Measurements from ENCODE around the gene NDNF.

Gene NDNF, protein sequence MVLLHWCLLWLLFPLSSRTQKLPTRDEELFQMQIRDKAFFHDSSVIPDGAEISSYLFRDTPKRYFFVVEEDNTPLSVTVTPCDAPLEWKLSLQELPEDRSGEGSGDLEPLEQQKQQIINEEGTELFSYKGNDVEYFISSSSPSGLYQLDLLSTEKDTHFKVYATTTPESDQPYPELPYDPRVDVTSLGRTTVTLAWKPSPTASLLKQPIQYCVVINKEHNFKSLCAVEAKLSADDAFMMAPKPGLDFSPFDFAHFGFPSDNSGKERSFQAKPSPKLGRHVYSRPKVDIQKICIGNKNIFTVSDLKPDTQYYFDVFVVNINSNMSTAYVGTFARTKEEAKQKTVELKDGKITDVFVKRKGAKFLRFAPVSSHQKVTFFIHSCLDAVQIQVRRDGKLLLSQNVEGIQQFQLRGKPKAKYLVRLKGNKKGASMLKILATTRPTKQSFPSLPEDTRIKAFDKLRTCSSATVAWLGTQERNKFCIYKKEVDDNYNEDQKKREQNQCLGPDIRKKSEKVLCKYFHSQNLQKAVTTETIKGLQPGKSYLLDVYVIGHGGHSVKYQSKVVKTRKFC

DNA sequence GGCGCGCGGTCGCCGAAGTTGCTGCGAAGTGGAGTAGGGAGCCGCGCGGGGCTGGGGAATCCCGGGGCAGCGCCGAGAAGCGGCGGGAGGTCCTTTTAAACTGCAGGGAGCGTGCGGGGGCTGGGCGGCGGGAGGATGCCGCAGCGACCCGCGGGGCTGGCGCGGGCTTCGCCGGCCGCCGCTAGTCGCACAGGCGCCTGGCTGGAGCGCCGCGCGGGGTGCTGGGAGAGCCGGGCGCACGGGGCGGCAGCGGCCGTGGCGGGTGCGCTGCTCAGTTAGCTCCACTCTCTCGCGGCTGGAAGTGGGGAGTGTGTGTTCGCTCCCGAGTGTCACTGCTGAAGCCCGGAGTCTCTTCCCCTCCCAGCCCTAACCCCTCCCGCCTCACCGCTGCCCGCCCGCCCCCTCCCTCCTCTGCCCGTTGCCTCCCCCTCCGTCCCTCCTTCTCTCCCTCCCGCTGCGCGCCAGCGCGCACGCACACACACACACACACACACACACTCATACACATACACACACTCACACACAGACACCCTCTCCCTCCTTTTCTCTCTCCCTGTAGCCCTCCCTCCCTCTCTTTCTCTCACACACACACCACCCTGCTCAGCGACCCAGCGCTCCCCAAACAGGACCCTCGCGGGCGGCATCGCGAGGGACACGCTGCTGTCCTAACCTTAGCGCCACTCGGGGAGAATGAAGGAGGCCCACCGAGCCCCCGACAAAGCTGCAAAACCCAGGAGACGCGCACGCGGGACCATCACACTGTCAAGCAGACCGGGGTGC is at the start of gene NDNF:
Gene NDNF, minus strand, starts transcription at position 312 of the 780 bp plus-strand sequence. CDS start 26,698 bp downstream, outside the sequence.
- in situ Hi-C loops (cut with MboI; ENCODE audit: low sequenced_read_pairs): no loop called here

DNA sequence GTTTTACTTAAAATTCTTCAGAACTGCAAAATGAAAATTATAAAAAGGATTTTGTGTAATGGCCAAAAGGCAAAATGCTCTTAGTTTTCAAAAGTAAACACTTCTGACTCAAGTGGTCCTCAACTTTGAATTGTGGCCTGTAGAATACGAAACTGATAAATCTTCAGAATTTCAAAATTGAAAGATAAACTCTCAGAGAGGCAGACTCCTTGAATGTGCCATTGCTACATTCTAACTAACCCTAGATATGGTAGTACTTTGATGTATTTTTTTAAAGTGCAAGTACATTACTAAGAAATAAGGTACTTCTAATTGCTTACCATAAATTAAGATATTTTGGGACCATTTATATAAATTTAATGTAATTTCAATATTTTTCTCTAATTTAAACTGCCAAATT is 47.4 kb upstream of the NDNF start:
- in situ Hi-C loops (cut with MboI; ENCODE audit: low sequenced_read_pairs): no loop called here

DNA sequence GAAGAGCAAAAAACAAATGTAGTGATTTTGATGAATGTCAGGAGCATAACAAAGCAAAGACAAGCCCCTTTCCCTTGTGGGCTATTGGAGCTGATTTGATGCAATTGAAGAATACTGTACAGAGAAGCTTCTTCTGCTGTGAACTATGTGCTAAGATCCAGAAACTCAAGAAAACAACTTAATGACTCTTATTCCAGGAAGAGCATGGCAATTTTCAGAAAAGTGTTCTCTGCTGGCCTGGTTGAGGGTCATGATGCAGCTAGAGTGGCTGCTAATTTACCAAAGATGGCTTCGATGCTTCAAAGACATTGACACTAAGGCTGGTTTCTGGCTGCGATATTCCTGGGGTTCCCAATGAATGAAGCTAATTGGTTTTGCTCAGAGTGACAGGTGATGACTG is 46.0 kb upstream of the NDNF start:
- in situ Hi-C loops (cut with MboI; ENCODE audit: low sequenced_read_pairs): no loop called here

DNA sequence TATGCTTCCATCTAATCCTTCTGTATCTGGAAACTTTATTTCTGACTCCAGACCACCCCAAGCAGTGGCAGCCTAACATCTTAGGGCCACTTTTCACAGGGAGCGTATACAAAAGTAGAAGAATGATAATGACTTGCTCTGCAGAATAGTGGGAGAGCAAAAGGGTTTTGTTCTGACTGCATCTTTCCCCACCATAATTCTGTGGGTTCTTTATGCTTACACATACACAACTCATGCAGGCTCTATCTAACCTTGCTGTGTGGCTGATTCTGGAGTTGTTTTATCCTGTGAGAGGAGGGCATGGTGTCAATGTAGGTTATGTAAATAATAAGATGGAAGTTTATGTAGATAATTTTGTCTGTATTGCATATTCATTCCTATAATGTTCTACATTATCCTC is 42.4 kb upstream of the NDNF start:
- in situ Hi-C loops (cut with MboI; ENCODE audit: low sequenced_read_pairs): no loop called here

DNA sequence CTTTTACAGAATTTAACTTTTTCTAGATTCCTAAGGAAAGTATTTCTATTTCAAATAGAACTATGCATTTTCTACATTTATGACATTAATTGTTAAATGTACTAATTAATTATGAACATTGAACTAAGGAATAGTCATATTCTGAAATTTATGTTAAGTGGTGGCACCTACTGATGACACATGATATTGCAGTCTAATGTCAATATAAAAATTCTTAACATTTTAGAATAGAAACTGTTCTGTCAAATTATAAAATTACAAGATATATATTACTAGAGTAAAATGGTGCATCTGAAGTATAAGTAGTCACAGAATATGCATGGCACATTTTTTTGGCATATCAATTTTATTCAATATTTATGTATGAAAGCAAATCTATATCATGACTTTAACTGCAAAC is 40.2 kb upstream of the NDNF start:
- in situ Hi-C loops (cut with MboI; ENCODE audit: low sequenced_read_pairs): no loop called here

DNA sequence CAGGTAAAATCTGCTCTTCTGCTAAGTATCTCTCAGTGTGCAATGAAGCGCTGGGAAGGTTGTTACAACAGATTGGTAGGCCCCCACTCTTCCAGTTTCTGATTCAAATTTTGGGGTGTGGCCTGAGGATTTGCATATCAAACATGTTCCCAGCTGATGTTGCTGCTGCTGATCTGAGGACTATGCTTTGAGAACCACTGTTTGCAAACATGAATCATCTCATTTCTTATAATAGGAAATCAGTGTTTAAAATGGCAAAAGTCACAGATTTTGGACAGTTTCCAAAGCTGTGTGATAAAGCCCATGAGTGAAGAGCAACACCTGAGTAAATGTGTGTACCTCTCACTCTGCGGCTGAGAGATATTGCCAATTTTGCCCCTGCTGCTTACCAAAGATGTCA is 36.2 kb upstream of the NDNF start:
- in situ Hi-C loops (cut with MboI; ENCODE audit: low sequenced_read_pairs): no loop called here

DNA sequence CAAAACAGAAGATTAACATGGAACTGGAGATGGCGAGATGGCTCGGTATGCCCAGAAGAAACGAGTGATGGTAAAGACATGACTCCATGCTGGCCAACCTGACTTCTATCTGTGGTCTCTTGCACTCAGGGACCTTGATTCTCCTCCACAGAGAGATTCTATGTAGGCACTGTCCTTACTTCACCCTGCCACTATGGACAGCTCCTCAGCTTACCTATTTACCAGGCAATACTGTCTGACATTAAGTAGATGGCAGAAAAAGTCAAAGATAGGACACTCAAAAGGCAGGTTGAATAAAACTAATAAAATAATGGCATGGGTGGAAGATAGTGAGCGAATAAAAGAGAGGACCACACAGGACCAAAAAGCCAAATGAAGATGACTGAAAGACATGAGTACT is 35.2 kb upstream of the NDNF start:
- in situ Hi-C loops (cut with MboI; ENCODE audit: low sequenced_read_pairs): no loop called here

DNA sequence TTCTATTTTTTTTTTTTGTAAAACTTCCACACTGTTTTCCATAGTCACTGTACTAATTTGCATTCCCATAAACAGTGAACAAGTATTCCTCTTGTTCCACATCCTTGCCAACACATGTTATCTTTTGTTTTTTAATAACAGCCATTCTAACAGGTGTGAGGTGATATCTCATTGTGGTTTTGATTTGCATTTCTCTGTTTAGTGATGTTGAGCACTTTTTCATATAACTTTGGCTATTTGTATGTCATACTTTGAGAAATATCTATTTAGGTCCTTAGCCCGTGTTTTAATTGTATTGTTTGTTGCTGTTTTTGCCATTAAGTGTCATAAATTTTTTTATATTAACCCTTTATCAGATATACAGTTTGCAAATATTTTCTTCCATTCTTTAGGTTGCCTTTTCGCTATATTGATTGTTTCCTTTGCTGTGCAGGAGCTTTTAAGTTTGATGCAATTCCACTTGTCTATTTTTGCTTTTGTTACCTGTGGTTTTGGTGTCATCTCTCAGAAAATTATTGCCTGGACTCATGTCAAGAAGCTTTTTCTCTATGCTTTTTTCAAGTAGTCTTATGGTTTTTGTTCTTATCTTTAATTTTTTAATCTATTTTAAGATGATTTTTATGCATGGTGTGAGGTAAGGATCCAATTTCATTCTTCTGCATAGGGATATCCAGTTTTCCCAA is 27.9 kb upstream of the NDNF start:
- in situ Hi-C loops (cut with MboI; ENCODE audit: low sequenced_read_pairs): no loop called here

DNA sequence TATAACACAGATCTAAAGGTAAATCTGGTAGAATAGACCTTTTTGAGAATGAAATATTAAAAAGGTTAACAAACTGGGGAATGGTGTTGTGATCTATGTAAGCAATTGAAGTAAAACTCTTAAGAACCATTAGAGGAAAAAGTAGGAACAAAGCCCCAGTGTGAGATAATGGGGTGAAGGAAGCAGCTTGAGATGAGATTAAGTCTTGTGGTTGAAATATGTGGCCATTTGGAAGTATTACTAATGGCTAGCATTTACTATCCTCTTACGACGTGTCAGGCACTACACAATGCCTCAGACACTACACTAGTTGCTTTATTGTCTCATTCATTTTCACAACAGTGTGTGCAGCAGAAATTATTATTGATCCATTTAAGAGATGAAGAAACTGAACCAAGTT is 25.9 kb upstream of the NDNF start:
- in situ Hi-C loops (cut with MboI; ENCODE audit: low sequenced_read_pairs): no loop called here

DNA sequence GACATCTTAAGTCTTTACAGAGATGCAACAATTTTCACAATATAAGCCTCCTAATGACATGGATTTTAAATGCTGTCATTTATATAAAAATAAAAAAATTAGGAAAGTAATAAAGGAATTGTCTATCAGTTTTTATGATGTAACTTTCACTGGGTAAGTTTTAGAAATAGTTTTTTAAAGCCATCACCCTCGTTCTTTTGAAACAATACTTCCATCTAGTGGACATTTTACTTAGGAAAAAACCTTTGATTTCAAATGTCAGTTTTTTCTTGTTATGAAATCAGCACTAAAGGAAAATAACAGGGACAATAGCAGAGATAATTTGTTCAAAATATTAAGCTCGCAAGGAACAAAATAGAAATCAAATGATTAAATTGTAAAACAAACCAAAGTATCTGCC is 24.3 kb upstream of the NDNF start:
- in situ Hi-C loops (cut with MboI; ENCODE audit: low sequenced_read_pairs): no loop called here

DNA sequence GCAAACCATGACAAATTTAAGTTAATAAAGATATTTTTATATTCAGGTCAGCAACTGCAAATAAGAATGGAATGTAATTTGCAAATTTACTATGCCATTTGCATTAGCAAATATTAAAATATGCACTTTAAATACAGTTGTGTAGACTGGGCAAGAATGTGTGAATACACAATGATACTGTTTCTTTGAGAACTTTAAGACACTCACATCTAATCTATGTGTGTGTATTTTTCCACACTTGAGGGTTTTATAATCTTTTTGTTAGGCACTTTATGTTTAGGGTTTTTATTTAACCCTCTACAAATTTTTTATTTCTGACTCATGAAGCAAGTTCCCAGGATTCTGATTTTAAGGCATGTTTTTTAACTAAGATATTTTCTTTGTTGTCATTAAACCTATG is 23.9 kb upstream of the NDNF start:
- in situ Hi-C loops (cut with MboI; ENCODE audit: low sequenced_read_pairs): no loop called here

DNA sequence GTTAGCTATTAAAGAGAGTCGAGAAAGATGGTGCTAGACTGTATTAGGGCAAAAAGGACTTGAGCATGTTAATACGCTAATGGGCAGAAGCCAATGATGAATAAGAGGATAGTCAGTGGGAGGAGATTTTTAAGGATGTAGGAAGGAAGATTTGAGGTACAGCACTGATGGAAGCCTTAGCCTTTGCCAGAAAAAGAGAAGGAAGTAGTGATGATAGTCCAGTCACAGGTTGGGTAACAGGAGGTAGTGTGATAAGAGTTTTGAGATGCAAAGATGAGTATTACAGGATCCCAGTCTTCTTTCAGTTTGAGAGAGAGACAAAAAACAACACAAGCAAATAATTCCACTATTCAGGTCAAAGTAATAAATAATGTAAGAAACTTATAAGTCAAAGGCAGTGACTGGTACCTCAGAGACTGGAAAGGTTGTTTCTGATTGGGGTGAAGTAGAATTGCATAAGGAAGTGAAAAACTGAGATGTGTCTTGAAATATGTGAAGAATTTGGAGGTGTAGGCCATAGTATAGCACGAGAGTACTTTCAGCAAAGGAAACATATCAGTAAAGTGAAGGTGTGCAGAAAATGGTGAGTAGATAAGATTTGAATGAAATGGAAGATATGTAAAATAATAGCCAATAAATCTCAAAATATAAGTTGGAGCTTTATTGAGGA is 22.1 kb upstream of the NDNF start:
- in situ Hi-C loops (cut with MboI; ENCODE audit: low sequenced_read_pairs): no loop called here

DNA sequence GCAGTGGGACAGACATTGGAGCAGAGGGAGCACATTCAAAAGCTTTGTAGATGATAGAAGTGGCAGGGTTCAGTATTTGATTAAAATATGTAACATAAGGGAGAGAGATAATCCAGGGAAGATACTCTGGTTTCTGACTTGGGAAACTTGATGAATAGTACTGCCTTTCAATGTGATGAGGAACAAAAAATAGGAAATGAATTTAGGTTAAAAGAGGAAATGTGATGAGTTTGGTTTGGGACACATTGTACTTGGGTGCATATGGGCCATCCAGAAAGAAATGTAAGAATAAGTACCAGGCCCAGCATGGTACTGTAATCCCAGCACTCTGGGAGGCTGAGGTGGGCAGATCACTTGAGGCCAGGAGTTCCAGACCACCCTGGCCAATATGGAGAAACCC is 20.9 kb upstream of the NDNF start:
- in situ Hi-C loops (cut with MboI; ENCODE audit: low sequenced_read_pairs): no loop called here

DNA sequence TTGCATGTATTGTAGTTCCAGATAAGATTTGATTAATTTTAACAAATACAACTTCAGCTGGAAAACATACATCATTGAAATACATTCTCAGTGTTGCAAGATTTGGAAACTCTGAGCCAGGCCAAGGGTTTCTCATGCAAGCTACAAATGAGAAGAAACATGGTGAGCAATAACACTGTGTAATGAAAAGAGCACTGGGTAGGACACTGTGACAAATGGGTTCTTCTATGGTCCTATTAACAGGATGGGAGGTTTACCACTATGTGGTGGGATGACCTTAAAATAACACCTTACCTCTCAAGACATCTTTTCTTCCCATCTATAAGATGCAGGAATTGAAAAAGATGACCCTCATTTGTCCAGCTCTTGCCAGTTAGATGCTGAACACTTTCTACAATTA is 19.6 kb upstream of the NDNF start:
- in situ Hi-C loops (cut with MboI; ENCODE audit: low sequenced_read_pairs): no loop called here

DNA sequence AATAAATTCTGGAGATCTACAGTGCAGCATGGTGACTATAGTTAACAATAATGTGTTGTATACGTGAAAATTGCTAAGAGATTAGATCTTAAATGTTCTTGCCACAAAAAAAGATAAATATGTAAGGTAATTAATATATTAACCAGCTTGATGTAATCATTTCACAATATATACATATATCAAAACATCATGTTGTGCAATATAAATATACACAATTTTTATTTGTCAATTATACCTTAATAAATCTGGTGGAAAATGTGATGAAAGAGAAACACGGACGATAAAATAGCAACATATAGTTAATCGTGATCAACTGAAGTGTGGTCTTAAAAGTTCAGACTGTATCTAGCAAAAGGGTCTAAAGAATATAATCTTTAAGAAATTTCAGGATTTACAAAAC is 16.5 kb upstream of the NDNF start:
- in situ Hi-C loops (cut with MboI; ENCODE audit: low sequenced_read_pairs): no loop called here

DNA sequence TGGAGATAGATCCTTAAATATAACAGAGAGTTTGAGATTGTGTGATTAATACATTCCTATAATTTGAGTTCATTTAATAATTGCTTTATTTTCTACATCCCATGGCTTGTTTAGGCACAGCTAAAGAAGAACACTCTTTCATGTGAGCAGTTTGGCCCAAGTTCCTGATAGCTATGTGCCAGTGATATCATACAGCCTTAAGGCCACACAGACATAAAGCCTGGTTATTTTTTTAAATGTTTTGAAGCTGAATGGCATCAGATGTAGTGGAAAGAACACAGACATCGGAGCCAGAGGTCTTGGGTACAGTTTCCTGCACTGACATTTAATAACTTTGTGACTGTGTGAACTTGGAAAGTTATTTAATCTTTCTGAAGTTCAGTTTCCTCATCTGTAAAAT is 7.0 kb upstream of the NDNF start:
- in situ Hi-C loops (cut with MboI; ENCODE audit: low sequenced_read_pairs): no loop called here

DNA sequence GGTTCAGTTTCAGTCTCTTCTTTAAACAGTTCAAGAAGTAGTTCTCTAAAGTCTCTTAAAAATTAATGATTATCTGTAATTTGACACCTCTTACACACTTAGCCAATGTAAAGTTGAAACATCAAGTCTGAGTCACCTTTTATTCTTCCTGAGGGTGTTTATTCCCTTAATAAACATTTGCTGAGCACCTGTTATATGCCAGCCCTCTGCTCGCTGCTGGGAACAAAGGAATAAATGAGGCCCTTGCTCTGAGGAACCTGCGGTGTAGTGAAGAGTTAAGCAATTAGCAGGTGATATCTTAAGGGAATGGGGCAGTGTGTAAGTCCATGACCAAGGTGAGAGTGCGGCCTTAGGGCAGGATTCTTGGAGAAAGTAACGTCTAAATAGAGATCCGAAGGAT is 5.2 kb upstream of the NDNF start:
- in situ Hi-C loops (cut with MboI; ENCODE audit: low sequenced_read_pairs): no loop called here

DNA sequence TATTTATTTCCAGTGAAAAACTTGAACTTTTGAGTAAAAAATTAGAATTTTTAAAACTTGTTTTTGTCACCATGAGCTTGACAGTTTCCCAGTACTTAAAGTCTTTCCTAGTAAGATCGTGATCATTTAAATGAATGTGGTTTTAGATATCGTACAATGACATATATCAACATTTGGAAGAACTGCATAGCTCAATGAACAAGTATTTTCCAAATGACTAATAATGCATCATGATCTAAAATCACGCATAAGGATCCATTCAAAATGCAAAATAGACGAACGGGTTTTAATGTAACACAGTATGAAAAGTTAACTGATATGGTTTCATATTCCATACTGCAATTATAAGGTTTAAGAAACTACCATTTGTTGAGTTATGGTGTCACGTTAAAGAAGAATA is 4.1 kb upstream of the NDNF start:
- in situ Hi-C loops (cut with MboI; ENCODE audit: low sequenced_read_pairs): no loop called here

DNA sequence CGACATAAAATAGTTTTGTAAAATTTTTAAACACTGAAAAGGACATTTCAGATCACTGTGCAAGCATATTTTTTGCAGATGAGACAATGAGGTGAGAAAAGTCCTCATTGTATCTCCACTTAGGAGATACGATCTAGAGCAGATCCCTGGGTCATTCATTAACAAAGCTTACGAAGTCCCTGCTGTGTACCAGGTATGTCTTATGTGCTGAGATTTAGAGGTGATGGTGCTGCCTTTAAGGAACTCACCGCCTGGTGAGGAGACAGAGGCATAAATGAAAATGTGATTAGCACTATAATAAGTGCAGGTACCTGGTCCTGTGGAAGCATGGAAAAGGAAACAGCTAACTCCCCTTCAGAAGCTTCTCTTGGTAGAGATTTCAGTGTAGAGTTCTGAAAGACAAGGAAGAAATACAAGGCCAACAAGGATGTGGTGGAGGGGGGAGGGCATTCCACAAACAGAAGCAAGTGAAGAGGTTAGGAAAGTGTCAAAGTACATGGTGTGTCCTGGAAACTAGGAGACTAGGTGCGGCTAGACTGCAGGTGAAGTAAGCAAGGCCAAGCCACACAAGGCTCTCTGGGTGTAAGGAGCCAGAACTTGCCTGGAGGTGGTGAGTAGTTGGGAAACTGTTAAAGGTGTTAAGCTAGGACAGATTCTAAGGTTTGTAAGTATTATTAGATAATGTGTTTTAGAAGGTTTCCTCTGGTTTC is 1.5 kb upstream of the NDNF start:
- in situ Hi-C loops (cut with MboI; ENCODE audit: low sequenced_read_pairs): no loop called here

DNA sequence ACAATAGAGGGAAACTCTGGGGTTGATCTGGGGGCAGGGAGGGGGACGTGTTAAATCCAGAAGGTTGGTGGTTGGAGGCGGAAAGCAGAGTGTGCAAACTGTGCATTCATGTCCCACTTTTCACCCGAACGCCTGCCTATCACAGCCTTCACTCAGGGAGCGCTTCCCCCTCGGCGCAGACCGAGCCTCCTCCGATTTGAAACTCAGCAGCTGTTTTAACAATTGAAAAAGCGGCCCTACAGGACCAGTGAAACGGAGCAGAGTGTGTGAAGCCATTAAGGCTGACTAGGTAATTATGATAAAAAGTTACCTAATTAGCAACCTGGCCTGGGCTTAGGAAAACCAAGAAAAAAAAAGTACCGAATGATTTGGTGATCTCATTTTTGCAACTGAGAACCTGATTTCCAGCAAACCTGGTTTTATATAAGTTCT is 685 bp upstream of the NDNF start:
- in situ Hi-C loops (cut with MboI; ENCODE audit: low sequenced_read_pairs): no loop called here
